Measurements from ENCODE around the gene SH2D1A.
"Not testable (repeated sequence)": the region's sequence is repeated elsewhere in the genome, so short reads cannot be mapped to it uniquely, and the experiment has no call there.

The SH2D1A gene

DNA sequence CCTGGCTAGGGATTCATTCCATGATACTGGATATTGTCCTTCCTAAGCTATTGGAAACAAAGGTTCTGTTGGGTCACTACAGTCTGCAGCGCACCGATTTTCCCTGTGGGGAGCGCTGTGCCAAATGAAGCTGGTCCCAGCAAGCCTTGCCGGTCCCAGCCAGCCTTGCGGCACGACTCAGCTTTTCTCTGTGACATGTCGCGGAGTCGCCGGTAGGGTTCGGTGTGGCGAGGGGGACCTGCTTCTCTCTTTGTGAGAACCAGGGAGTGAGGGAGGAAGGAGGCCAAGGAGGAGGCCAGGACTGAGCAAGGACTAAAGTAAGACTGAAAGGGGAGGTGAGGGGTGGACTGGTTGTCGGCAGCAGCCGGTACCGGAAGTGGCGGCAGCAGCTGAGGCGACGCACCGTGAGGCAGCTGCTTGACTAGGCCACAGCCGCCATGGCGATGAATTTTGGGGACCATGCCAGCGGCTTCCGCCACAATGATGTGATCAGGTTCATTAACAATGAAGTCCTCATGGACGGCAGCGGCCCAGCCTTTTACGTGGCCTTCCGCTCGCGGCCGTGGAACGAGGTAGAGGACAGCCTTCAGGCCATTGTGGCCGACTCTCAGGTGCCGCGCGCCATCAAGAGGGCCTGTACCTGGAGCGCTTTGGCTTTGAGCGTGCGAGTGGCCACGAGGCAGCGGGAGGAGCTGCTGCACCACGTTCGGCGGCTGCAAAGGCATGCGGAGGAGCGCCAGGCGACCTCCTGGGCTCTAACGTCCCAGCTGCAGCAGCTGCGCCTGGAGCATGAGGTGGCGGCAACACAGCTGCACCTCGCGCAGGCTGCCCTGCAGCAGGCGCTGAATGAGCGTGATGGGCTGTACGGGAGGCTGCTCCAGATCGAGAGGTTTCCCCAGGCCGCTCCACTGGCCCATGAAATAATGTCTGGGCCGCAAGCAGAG is 13.6 kb upstream of the SH2D1A start, which contains the start of gene TEX13D:
Gene TEX13D (plus strand): TSS at position 180 of the 944 bp plus-strand sequence. CDS start 258 bp downstream, at position 438.
- Mint-ChIP-seq H3K4me1 (no peaks in the 10 kb centered on the region), H3K27me3 (ENCODE audit: low read depth) (no peaks in the 10 kb centered on the region), H3K27ac (no peak within 1 kb of the TSS), H3K36me3 (ENCODE audit: low read depth) (no peaks in the 10 kb centered on the region), H3K4me3 (no peak within 1 kb of the TSS), H3K9me3 (no peaks in the 10 kb centered on the region)
- TF ChIP-seq, protein P1, sequence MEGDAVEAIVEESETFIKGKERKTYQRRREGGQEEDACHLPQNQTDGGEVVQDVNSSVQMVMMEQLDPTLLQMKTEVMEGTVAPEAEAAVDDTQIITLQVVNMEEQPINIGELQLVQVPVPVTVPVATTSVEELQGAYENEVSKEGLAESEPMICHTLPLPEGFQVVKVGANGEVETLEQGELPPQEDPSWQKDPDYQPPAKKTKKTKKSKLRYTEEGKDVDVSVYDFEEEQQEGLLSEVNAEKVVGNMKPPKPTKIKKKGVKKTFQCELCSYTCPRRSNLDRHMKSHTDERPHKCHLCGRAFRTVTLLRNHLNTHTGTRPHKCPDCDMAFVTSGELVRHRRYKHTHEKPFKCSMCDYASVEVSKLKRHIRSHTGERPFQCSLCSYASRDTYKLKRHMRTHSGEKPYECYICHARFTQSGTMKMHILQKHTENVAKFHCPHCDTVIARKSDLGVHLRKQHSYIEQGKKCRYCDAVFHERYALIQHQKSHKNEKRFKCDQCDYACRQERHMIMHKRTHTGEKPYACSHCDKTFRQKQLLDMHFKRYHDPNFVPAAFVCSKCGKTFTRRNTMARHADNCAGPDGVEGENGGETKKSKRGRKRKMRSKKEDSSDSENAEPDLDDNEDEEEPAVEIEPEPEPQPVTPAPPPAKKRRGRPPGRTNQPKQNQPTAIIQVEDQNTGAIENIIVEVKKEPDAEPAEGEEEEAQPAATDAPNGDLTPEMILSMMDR (IDR thresholded peaks at IDR 0.05; ENCODE audit: unreplicated experiment in 3 of 3) = no peak

DNA sequence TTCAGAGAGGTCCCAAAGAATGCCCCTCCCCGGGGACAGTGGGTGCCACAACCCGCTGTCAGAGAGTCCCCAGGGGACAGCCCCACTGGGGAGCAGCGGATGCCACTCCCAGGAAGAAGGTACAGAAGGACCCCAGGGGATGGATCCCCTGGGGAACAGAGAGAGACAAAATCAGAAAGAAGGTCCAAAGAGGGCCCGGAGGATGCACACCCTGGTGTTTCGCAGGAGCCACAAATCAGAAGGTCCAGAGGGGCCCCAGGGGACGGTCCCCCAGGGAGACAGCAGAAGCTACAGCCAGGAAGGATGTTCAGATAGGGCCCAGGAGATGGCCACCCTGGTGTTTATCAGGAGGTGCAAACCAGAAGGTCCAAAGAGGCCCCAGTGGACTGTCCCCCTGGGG is 12.5 kb upstream of the SH2D1A start:
- no peaks in the 10 kb centered on the region for H3K27me3 Mint-ChIP-seq (ENCODE audit: low read depth)
- H3K4me1 Mint-ChIP-seq = no peaks in the 10 kb centered on the region
- TF ChIP-seq, protein P1 (IDR thresholded peaks at IDR 0.05; ENCODE audit: unreplicated experiment in 3 of 3) = no peak
- no peaks in the 10 kb centered on the region for H3K9me3 Mint-ChIP-seq
- no peaks in the 10 kb centered on the region for H3K36me3 Mint-ChIP-seq (ENCODE audit: low read depth)
- no peak overlapping the region for H3K4me3 Mint-ChIP-seq
- H3K27ac Mint-ChIP-seq = no peak overlapping the region

- H3K36me3 Mint-ChIP-seq (ENCODE audit: low read depth); H3K27me3 Mint-ChIP-seq (ENCODE audit: low read depth); H3K9me3 Mint-ChIP-seq; H3K4me1 Mint-ChIP-seq; H3K27ac Mint-ChIP-seq; H3K4me3 Mint-ChIP-seq: not testable (repeated sequence)
These were observed 11.8 kb upstream of the SH2D1A start for GRCh38 chrX:124334555-124334954.

GRCh38 chrX:124335598-124335997 is 10.8 kb upstream of the SH2D1A start:
- H3K27me3 Mint-ChIP-seq (ENCODE audit: low read depth) = no peaks in the 10 kb centered on the region
- TF ChIP-seq, protein P1 (IDR thresholded peaks at IDR 0.05; ENCODE audit: unreplicated experiment in 3 of 3) = no peak
- no peak overlapping the region for H3K4me3 Mint-ChIP-seq
- no peaks in the 10 kb centered on the region for H3K4me1 Mint-ChIP-seq
- H3K36me3 Mint-ChIP-seq (ENCODE audit: low read depth) = no peaks in the 10 kb centered on the region
- H3K9me3 Mint-ChIP-seq = no peaks in the 10 kb centered on the region
- H3K27ac Mint-ChIP-seq = no peak overlapping the region

DNA sequence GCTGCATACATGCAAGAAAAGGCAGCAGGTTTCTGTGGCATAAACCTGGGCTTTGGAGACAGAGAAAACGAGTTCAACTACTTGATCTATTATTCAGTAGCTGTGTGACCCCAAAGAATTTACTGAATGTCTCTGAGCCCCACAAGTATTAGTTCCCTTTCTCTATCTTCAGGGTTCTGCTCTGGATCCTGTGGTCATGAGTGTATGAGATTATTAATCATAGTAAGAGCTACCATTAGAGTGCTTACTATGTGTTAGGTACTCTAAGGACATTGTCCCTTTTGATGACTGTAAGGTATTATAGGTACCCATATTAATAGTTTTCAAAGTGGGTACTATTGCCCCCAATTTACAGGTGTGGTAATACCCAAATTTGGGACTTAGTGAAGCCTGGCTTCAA is 8.4 kb upstream of the SH2D1A start:
- no peaks in the 10 kb centered on the region for H3K27me3 Mint-ChIP-seq (ENCODE audit: low read depth)
- no peaks in the 10 kb centered on the region for H3K4me1 Mint-ChIP-seq
- TF ChIP-seq, protein P1 (IDR thresholded peaks at IDR 0.05; ENCODE audit: unreplicated experiment in 3 of 3) = no peak
- no peaks in the 10 kb centered on the region for H3K36me3 Mint-ChIP-seq (ENCODE audit: low read depth)
- H3K4me3 Mint-ChIP-seq = no peak overlapping the region
- no peak overlapping the region for H3K27ac Mint-ChIP-seq
- no peaks in the 10 kb centered on the region for H3K9me3 Mint-ChIP-seq

- Mint-ChIP-seq H3K4me3 (no peak overlapping the region), H3K36me3 (ENCODE audit: low read depth) (no peaks in the 10 kb centered on the region), H3K4me1 (no peaks in the 10 kb centered on the region), H3K9me3 (no peaks in the 10 kb centered on the region), H3K27ac (no peak overlapping the region), H3K27me3 (ENCODE audit: low read depth) (no peaks in the 10 kb centered on the region)
- TF ChIP-seq, protein P1 (IDR thresholded peaks at IDR 0.05; ENCODE audit: unreplicated experiment in 3 of 3) = no peak
These were observed 7.4 kb upstream of the SH2D1A start for GRCh38 chrX:124338733-124339514.

Data from nephron (organoid).